ENCODE measurements around the gene ASAH2B.
"Not testable (repeated sequence)": the region's sequence is repeated elsewhere in the genome, so short reads cannot be mapped to it uniquely, and the experiment has no call there.

The ASAH2B gene

GRCh38 chr10:50739618-50740292 is at the start of gene ASAH2B:
ASAH2B (plus strand) TSS chr10:50739936; CDS start chr10:50745131, 5,195 bp downstream.
- DNase-seq (ENCODE audit: low read depth, low spot score), result peak; percentile 42

GRCh38 chr10:50697819-50698218 is 41.9 kb upstream of the ASAH2B start:
- not testable (repeated sequence) for DNase-seq (ENCODE audit: low read depth, low spot score)

- DNase-seq (ENCODE audit: low read depth, low spot score), result not testable (repeated sequence)
Measured at GRCh38 chr10:50701947-50702346, 37.8 kb upstream of the ASAH2B start.

GRCh38 chr10:50702997-50703396 is 36.7 kb upstream of the ASAH2B start:
- DNase-seq (ENCODE audit: low read depth, low spot score), result not testable (repeated sequence)

GRCh38 chr10:50704436-50705079 is 35.2 kb upstream of the ASAH2B start:
- not testable (repeated sequence) for DNase-seq (ENCODE audit: low read depth, low spot score)

- not testable (repeated sequence) for DNase-seq (ENCODE audit: low read depth, low spot score)
Measured at GRCh38 chr10:50706006-50706405, 33.7 kb upstream of the ASAH2B start.

GRCh38 chr10:50710241-50710640 is 29.5 kb upstream of the ASAH2B start:
- DNase-seq (ENCODE audit: low read depth, low spot score), result not testable (repeated sequence)

GRCh38 chr10:50723812-50724211 is 15.9 kb upstream of the ASAH2B start:
- not testable (repeated sequence) for DNase-seq (ENCODE audit: low read depth, low spot score)

GRCh38 chr10:50728112-50728511 is 11.6 kb upstream of the ASAH2B start:
- DNase-seq (ENCODE audit: low read depth, low spot score), result not testable (repeated sequence)

GRCh38 chr10:50738987-50739617 is 634 bp upstream of the ASAH2B start:
- not testable (repeated sequence) for DNase-seq (ENCODE audit: low read depth, low spot score)

- DNase-seq (ENCODE audit: low read depth, low spot score), result peak; percentile 71
Measured at GRCh38 chr10:50740293-50740648, 535 bp downstream of the ASAH2B start.

- DNase-seq (ENCODE audit: low read depth, low spot score), result not testable (repeated sequence)
Measured at GRCh38 chr10:50742820-50743219, 3.1 kb downstream of the ASAH2B start.

GRCh38 chr10:50766774-50767513 is 27.2 kb downstream of the ASAH2B start:
- DNase-seq (ENCODE audit: low read depth, low spot score), result not testable (repeated sequence)

GRCh38 chr10:50772042-50772441 is 32.3 kb downstream of the ASAH2B start:
- DNase-seq (ENCODE audit: low read depth, low spot score), result not testable (repeated sequence)

- not testable (repeated sequence) for DNase-seq (ENCODE audit: low read depth, low spot score)
Measured at GRCh38 chr10:50774868-50775267, 35.1 kb downstream of the ASAH2B start.

GRCh38 chr10:50780036-50780435 is 40.3 kb downstream of the ASAH2B start:
- DNase-seq (ENCODE audit: low read depth, low spot score), result not testable (repeated sequence)

- DNase-seq (ENCODE audit: low read depth, low spot score), result not testable (repeated sequence)
Measured at GRCh38 chr10:50782017-50782416, 42.3 kb downstream of the ASAH2B start.

- DNase-seq (ENCODE audit: low read depth, low spot score), result not testable (repeated sequence)
Measured at GRCh38 chr10:50787962-50788361, 48.2 kb downstream of the ASAH2B start.

GRCh38 chr10:50788951-50789945 is 49.5 kb downstream of the ASAH2B start:
- no peak for DNase-seq (ENCODE audit: low read depth, low spot score)

- no peak for DNase-seq (ENCODE audit: low read depth, low spot score)
Measured at GRCh38 chr10:50794490-50794889, 54.8 kb downstream of the ASAH2B start.

GRCh38 chr10:50796693-50797092 is 57.0 kb downstream of the ASAH2B start:
- no peak for DNase-seq (ENCODE audit: low read depth, low spot score)

Data from brain pericyte (primary cell).